WI38 (cell line): ENCODE measurements around the gene NDUFS5.

Experiments used
- H3K4me3 ChIP-seq: 2 replicates; pipeline ENCODE4 v1.5.1; 2011; ENCODE audit warnings: low read depth, mild to moderate bottlenecking, control low read depth, low read length
- CTCF ChIP-seq: IDR thresholded peaks from 2 replicates; pipeline ENCODE4 v1.5.1; 2012; ENCODE audit warnings: low read depth, mild to moderate bottlenecking, control low read depth, low read length

Gene NDUFS5

GRCh38 chr1:39023140-39023539 is 3.0 kb upstream of the NDUFS5 start:
- no peak overlapping the region for H3K4me3 ChIP-seq

GRCh38 chr1:39026866-39027507 is 837 bp downstream of the NDUFS5 start:
- H3K4me3 ChIP-seq = peak overlapping the region; percentile 88
- TF ChIP-seq CTCF = no peak

More at GRCh38 chr1:39023140-39023539, 3.0 kb upstream of the NDUFS5 start:
- no peak for TF ChIP-seq CTCF

GRCh38 chr1:39034114-39034654 is 8.0 kb downstream of the NDUFS5 start:
- no peak for TF ChIP-seq CTCF
- no peak overlapping the region for H3K4me3 ChIP-seq

- no peak overlapping the region for H3K4me3 ChIP-seq
- TF ChIP-seq CTCF = no peak
Measured at GRCh38 chr1:39036678-39037077, 10.5 kb downstream of the NDUFS5 start.

GRCh38 chr1:39043513-39043912 is 17.4 kb downstream of the NDUFS5 start:
- H3K4me3 ChIP-seq = no peak overlapping the region
- TF ChIP-seq CTCF = no peak

GRCh38 chr1:39044762-39045161 is 18.6 kb downstream of the NDUFS5 start:
- H3K4me3 ChIP-seq = no peak overlapping the region
- no peak for TF ChIP-seq CTCF

GRCh38 chr1:39045231-39045630 is 19.1 kb downstream of the NDUFS5 start:
- TF ChIP-seq CTCF = no peak
- no peak overlapping the region for H3K4me3 ChIP-seq
